SK-N-SH treated with all-trans-retinoic acid at 6 μM for 48 hours (cell line): ENCODE results near the gene ZFHX3.

Experiments
- ARNTL ChIP-seq: fragments of 450-650 bp; formaldehyde crosslinking; IDR thresholded peaks from 2 replicates; pipeline ENCODE4 v1.5.0; 2020; ENCODE audit warnings: low read depth, mild to moderate bottlenecking, moderate library complexity, borderline replicate concordance
- BACH2 ChIP-seq: fragments of 250-450 bp; sonication (Bioruptor Pico); IDR thresholded peaks from 2 replicates; pipeline ENCODE4 v1.9.0; 2021; ENCODE audit warnings: mild to moderate bottlenecking, borderline replicate concordance
- CSDC2 ChIP-seq: fragments of 250-450 bp; sonication (Bioruptor Pico); IDR thresholded peaks from 2 replicates; pipeline ENCODE4 v1.5.0; 2020; ENCODE audit warnings: mild to moderate bottlenecking, moderate library complexity
- ESRRG ChIP-seq: fragments of 250-450 bp; sonication (Bioruptor Pico); IDR thresholded peaks from 2 replicates; pipeline ENCODE4 v1.6.1; 2021; ENCODE audit warnings: mild to moderate bottlenecking
- ISL1 ChIP-seq: fragments of 250-450 bp; sonication (Bioruptor Pico); IDR thresholded peaks from 2 replicates; pipeline ENCODE4 v2.1.2; 2022; ENCODE audit warnings: mild to moderate bottlenecking, moderate library complexity
- TCF4 ChIP-seq: fragments of 250-450 bp; sonication (Bioruptor Pico); IDR thresholded peaks from 2 replicates; pipeline ENCODE4 v1.8.0; 2021; ENCODE audit warnings: mild to moderate bottlenecking, moderate library complexity, borderline replicate concordance
- TOX ChIP-seq: fragments of 250-450 bp; sonication (Bioruptor Pico); IDR thresholded peaks from 2 replicates; pipeline ENCODE4 v1.8.0; 2021; ENCODE audit warnings: mild to moderate bottlenecking, moderate library complexity, borderline replicate concordance
- ZC3H10 ChIP-seq: fragments of 250-450 bp; sonication (Bioruptor Pico); IDR thresholded peaks from 2 replicates; pipeline ENCODE4 v1.5.1; 2021; ENCODE audit warnings: mild to moderate bottlenecking, moderate library complexity
- ZNF70 ChIP-seq: fragments of 450-650 bp; formaldehyde crosslinking; IDR thresholded peaks from 2 replicates; pipeline ENCODE4 v1.5.0; 2020; ENCODE audit warnings: mild to moderate bottlenecking, moderate library complexity
- ZNF8 ChIP-seq: fragments of 450-650 bp; formaldehyde crosslinking; IDR thresholded peaks from 2 replicates; pipeline ENCODE4 v1.5.0; 2020; ENCODE audit warnings: mild to moderate bottlenecking, moderate library complexity
- TF ChIP-seq, protein P1 (sequence below): fragments of 250-450 bp; sonication (Bioruptor Pico); IDR thresholded peaks from 2 replicates; pipeline ENCODE4 v1.8.0; 2020; ENCODE audit warnings: mild to moderate bottlenecking, moderate library complexity, borderline replicate concordance
- TF ChIP-seq, protein P2 (sequence below): fragments of 250-450 bp; sonication (Bioruptor Pico); IDR thresholded peaks from 2 replicates; pipeline ENCODE4 v1.8.0; 2021; ENCODE audit warnings: low read depth, mild to moderate bottlenecking, moderate library complexity, borderline replicate concordance

- TF ChIP-seq, protein P1, sequence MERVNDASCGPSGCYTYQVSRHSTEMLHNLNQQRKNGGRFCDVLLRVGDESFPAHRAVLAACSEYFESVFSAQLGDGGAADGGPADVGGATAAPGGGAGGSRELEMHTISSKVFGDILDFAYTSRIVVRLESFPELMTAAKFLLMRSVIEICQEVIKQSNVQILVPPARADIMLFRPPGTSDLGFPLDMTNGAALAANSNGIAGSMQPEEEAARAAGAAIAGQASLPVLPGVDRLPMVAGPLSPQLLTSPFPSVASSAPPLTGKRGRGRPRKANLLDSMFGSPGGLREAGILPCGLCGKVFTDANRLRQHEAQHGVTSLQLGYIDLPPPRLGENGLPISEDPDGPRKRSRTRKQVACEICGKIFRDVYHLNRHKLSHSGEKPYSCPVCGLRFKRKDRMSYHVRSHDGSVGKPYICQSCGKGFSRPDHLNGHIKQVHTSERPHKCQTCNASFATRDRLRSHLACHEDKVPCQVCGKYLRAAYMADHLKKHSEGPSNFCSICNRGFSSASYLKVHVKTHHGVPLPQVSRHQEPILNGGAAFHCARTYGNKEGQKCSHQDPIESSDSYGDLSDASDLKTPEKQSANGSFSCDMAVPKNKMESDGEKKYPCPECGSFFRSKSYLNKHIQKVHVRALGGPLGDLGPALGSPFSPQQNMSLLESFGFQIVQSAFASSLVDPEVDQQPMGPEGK (CRISPR knock-in tag) = 0 out of 2 replicates have a peak, but pooled peaks have one; percentile 16
- TF ChIP-seq ZNF70 (no peak), CSDC2 (no peak), BACH2 (CRISPR knock-in tag) (no peak), TCF4 (no peak), ISL1 (CRISPR knock-in tag) (no peak), ARNTL (CRISPR knock-in tag) (no peak), ZNF8 (CRISPR knock-in tag) (no peak), ESRRG (no peak), ZC3H10 (CRISPR knock-in tag) (no peak), TOX (CRISPR knock-in tag) (no peak)
- TF ChIP-seq, protein P2, sequence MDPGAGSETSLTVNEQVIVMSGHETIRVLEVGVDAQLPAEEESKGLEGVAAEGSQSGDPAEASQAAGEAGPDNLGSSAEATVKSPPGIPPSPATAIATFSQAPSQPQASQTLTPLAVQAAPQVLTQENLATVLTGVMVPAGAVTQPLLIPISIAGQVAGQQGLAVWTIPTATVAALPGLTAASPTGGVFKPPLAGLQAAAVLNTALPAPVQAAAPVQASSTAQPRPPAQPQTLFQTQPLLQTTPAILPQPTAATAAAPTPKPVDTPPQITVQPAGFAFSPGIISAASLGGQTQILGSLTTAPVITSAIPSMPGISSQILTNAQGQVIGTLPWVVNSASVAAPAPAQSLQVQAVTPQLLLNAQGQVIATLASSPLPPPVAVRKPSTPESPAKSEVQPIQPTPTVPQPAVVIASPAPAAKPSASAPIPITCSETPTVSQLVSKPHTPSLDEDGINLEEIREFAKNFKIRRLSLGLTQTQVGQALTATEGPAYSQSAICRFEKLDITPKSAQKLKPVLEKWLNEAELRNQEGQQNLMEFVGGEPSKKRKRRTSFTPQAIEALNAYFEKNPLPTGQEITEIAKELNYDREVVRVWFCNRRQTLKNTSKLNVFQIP (CRISPR knock-in tag) = no peak
These were observed 58.1 kb downstream of the ZFHX3 start for GRCh38 chr16:72989579-72990551.
